Panc1 (cell line): ENCODE data around the gene AATK. TPM values are rescaled to one million over a fixed set of nuclear protein-coding genes. Genes with fewer than 3 reads are reported as not detected.

Source experiments
- ATAC-seq: fragments of 200-7000 bp; cut with Tn5 transposase; 2 replicates; pipeline ENCODE4 v1.9.1; 2020; ENCODE audit warnings: mild to moderate bottlenecking, moderate library complexity
- BruUV-seq: library from RNA; stranded (reverse); fragments of 400-500 nt; replicated peaks from 2 replicates; lab custom pipeline; 2021; lab: Mats Ljungman, UMichigan
- CTCF ChIA-PET: fragments of 300-600 bp; sonication (Branson Sonifier 250); formaldehyde crosslinking; loops from one replicate; lab custom pipeline; 2022; ENCODE audit warnings: antibody characterized with exemption; lab: Charles Lee
- POLR2A ChIA-PET: fragments of 300-600 bp; sonication (Branson Sonifier 250); formaldehyde crosslinking; loops from one replicate; lab custom pipeline; 2022; ENCODE audit warnings: antibody characterized with exemption; lab: Charles Lee
- DNase-seq: peaks from one replicate; pipeline ENCODE4 v3.0.0-alpha.2; 2010; ENCODE audit warnings: low read depth, low spot score
- H3K27ac ChIP-seq: 2 replicates; pipeline ENCODE4 v1.5.1; 2011; ENCODE audit warnings: mild to moderate bottlenecking, low read length, inconsistent platforms
- H3K27me3 ChIP-seq: fragments of 200-500 bp; sonication (Bioruptor generic); 2 replicates; pipeline ENCODE4 v1.6.0; 2014; ENCODE audit warnings: low read length, inconsistent platforms; ENCODE audit not compliant: control insufficient read depth, insufficient read depth
- H3K36me3 ChIP-seq: fragments of 200-500 bp; sonication (Bioruptor generic); 2 replicates; pipeline ENCODE4 v1.5.1; 2014; ENCODE audit warnings: inconsistent platforms, mild to moderate bottlenecking, low read length, moderate library complexity; ENCODE audit not compliant: control insufficient read depth, insufficient read depth
- H3K4me1 ChIP-seq: 2 replicates; pipeline ENCODE4 v1.5.1; 2011; ENCODE audit warnings: inconsistent platforms, mild to moderate bottlenecking, low read length, moderate library complexity; ENCODE audit not compliant: control insufficient read depth, insufficient read depth
- H3K4me3 ChIP-seq, 2 experiments: 2 replicates each; pipeline ENCODE4 v1.5.1; 2011 to 2012; ENCODE audit warnings: low read depth in 2 of 2, low read length in 2 of 2, mild to moderate bottlenecking in 2 of 2, inconsistent platforms in 1 of 2, moderate library complexity in 1 of 2
- H3K9me3 ChIP-seq: fragments of 200-500 bp; sonication (Bioruptor generic); 2 replicates; pipeline ENCODE4 v1.5.1; 2014; ENCODE audit warnings: low read depth, mild to moderate bottlenecking, inconsistent platforms, low read length, moderate library complexity; ENCODE audit not compliant: control insufficient read depth, insufficient read depth
- POLR2AphosphoS5 ChIP-seq: IDR thresholded peaks from 2 replicates; pipeline ENCODE4 v1.6.1; 2012; ENCODE audit warnings: mild to moderate bottlenecking, low read depth, low read length, moderate library complexity
- SIN3A ChIP-seq: IDR thresholded peaks from 2 replicates; pipeline ENCODE4 v1.6.1; 2012; ENCODE audit warnings: low read depth, mild to moderate bottlenecking, low read length, moderate library complexity, borderline replicate concordance; ENCODE audit not compliant: insufficient read depth
- TCF7L2 ChIP-seq: IDR thresholded peaks from 2 replicates; pipeline ENCODE4 v1.6.1; 2011; ENCODE audit warnings: mild to moderate bottlenecking, low read depth, low read length, inconsistent platforms
- in situ Hi-C: cut with HindIII; loops from 2 replicates; pipeline ENCODE4 v1.10.0; 2016; ENCODE audit warnings: low sequenced_read_pairs, low pct_unique_long_range_greater_than_20kb
- intact Hi-C: fragments of 100-400 bp; cut with micrococcal nuclease; formaldehyde crosslinking; loops from one replicate; pipeline ENCODE4 v1.10.0; 2022; ENCODE audit not compliant: unreplicated experiment
- total RNA-seq: library from RNA; stranded (reverse); gene quantifications from one replicate; pipeline ENCODE4 v1.2.1, GENCODE V29; 2021; ENCODE audit not compliant: unreplicated experiment
- TF ChIP-seq, protein P1 (sequence below): fragments of 450-650 bp; IDR thresholded peaks from 2 replicates; pipeline ENCODE4 v1.5.1; 2017; ENCODE audit warnings: mild to moderate bottlenecking
- TF ChIP-seq, protein P2 (sequence below), 2 experiments: IDR thresholded peaks; 2 replicates each; pipeline ENCODE4 v1.6.1; 2011 to 2012; ENCODE audit warnings: low read depth in 2 of 2, control low read depth in 1 of 2, low read length in 1 of 2, mild to moderate bottlenecking in 1 of 2, moderate library complexity in 1 of 2; ENCODE audit not compliant: insufficient read depth in 1 of 2

AATK gene
- total RNA-seq, 1 experiment from 2014 or later = 3.7 TPM

DNA sequence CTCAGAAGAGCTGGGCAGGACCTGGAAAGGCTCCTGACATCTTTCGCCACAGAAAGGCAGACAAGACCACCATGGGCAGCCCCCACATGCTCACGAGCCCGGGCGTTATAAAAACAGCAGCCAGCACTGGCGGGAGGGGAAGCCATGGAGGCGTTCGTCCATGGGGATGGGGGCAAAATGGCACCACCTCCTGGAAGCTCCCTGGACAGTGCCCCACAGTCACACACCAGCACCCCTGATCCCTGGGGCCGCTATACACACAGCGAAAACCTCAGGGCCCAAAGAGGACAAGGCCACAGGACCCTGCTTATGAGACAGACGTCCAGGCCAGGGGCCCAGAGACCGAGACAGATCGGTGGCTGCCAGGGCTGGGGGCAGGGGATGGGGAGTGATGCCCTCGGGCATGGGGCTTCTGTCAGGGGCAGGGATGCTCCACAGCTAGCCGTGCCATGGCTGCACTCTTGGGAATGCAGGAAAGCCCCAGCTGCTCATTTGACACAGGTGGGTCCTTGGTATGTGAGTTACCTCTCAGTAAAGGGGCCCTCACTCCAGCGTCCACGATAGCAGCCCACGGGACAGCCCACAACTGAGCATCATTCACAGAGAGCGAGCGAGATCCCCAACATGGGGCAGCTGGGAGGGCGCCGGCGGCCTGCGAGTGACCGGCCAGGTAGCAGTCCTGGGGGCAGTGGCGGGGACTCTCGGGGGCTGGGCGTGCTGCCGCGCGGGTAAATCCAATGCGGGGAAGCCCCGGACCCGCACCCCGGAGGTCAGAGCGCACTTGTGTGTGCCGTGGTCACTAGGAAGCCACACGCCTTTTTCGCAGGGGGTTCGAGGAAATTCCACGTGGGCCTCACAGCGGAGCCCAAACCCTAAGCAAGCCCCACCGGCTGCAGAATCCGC lies 7.1 kb downstream of the AATK start:
- no peak overlapping the region for H3K4me3 ChIP-seq
- H3K36me3 ChIP-seq = no peaks in the 10 kb centered on the region
- TF ChIP-seq SIN3A (no peak), POLR2AphosphoS5 (no peak), TCF7L2 (no peak)
- TF ChIP-seq, protein P1, sequence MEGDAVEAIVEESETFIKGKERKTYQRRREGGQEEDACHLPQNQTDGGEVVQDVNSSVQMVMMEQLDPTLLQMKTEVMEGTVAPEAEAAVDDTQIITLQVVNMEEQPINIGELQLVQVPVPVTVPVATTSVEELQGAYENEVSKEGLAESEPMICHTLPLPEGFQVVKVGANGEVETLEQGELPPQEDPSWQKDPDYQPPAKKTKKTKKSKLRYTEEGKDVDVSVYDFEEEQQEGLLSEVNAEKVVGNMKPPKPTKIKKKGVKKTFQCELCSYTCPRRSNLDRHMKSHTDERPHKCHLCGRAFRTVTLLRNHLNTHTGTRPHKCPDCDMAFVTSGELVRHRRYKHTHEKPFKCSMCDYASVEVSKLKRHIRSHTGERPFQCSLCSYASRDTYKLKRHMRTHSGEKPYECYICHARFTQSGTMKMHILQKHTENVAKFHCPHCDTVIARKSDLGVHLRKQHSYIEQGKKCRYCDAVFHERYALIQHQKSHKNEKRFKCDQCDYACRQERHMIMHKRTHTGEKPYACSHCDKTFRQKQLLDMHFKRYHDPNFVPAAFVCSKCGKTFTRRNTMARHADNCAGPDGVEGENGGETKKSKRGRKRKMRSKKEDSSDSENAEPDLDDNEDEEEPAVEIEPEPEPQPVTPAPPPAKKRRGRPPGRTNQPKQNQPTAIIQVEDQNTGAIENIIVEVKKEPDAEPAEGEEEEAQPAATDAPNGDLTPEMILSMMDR = no peak
- TF ChIP-seq, protein P2, sequence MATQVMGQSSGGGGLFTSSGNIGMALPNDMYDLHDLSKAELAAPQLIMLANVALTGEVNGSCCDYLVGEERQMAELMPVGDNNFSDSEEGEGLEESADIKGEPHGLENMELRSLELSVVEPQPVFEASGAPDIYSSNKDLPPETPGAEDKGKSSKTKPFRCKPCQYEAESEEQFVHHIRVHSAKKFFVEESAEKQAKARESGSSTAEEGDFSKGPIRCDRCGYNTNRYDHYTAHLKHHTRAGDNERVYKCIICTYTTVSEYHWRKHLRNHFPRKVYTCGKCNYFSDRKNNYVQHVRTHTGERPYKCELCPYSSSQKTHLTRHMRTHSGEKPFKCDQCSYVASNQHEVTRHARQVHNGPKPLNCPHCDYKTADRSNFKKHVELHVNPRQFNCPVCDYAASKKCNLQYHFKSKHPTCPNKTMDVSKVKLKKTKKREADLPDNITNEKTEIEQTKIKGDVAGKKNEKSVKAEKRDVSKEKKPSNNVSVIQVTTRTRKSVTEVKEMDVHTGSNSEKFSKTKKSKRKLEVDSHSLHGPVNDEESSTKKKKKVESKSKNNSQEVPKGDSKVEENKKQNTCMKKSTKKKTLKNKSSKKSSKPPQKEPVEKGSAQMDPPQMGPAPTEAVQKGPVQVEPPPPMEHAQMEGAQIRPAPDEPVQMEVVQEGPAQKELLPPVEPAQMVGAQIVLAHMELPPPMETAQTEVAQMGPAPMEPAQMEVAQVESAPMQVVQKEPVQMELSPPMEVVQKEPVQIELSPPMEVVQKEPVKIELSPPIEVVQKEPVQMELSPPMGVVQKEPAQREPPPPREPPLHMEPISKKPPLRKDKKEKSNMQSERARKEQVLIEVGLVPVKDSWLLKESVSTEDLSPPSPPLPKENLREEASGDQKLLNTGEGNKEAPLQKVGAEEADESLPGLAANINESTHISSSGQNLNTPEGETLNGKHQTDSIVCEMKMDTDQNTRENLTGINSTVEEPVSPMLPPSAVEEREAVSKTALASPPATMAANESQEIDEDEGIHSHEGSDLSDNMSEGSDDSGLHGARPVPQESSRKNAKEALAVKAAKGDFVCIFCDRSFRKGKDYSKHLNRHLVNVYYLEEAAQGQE (IDR thresholded peaks at IDR 0.05; ENCODE audit: insufficient read depth in 1 of 2, low read depth in 2 of 2, low read length in 1 of 2) = no peak
- H3K9me3 ChIP-seq = no peaks in the 10 kb centered on the region
- ATAC-seq (no peak), DNase-seq (no peak)
- no peaks in the 10 kb centered on the region for H3K27me3 ChIP-seq
- intact Hi-C loops (no loop called here), in situ Hi-C loops (no loop called here)
- POLR2A ChIA-PET = no interaction called here
- no peak overlapping the region for H3K27ac ChIP-seq
- H3K4me1 ChIP-seq = no peaks in the 10 kb centered on the region
- CTCF ChIA-PET = no interaction called here
- no TSS peak for BruUV-seq

DNA sequence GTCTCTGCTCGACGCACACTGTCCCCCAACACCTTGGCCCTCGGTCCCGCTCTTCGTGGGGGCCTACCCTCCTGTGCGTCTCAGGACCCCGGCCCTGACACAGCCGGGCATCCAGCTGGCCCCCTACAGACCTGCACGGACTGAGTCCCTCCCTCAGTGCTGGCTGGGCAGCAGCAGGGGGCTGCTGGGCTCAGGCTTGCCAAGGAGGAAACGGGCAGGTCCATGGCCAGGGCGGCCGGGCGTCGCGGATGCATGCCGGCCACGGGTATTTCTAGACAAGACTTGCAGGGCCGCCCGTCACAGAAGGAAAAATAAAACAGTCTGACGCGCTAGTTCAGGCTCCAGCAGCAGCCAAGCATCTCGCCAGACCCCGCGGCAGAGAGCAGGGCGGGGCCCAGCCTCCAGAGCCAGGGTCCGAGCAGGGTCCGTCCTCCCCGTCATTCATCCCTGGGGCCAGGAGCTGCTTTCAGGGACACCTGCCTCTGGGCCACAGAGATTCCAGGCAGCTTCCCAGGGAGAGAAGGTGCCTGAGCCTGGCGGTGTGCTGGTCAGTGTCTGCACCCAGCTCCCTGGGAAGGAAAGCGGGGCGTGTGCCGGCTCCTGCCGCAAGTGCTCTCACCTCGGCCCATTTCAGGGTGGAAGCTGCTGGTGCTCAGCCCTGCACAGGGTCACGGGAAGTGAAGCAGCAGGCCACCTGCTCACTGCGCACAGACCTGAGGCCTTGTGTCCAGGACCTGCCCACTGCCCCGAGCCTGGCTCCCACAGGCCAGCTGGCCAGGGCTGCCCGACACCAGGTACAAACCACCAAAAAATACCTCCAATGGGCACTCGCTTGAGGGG lies 8.0 kb downstream of the AATK start:
- H3K4me1 ChIP-seq = no peaks in the 10 kb centered on the region
- no peak overlapping the region for H3K27ac ChIP-seq
- in situ Hi-C loops (no loop called here), intact Hi-C loops (no loop called here)
- no peak overlapping the region for H3K4me3 ChIP-seq
- BruUV-seq = no TSS peak
- CTCF ChIA-PET = interaction anchor here (0.6 kb wide), 1 partner anchor 39 kb away, joined by 3 read pairs; no protein-coding TSS in a partner anchor
- TF ChIP-seq, protein P2 (IDR thresholded peaks at IDR 0.05; ENCODE audit: insufficient read depth in 1 of 2, low read depth in 2 of 2, low read length in 1 of 2) = no peak
- TF ChIP-seq TCF7L2 = no peak
- no peak for TF ChIP-seq POLR2AphosphoS5
- TF ChIP-seq SIN3A = no peak
- TF ChIP-seq, protein P1 = no peak
- POLR2A ChIA-PET = no interaction called here
- H3K36me3 ChIP-seq = no peaks in the 10 kb centered on the region
- no peaks in the 10 kb centered on the region for H3K27me3 ChIP-seq
- DNase-seq (no peak), ATAC-seq (no peak; the same call in 1 of the 2 replicates)
- H3K9me3 ChIP-seq = no peaks in the 10 kb centered on the region
